Measurements from ENCODE around the gene ADAMTS12.

ADAMTS12 gene

GRCh38 chr5:33690374-33691135 is 201.2 kb downstream of the ADAMTS12 start (continued):
- TF ChIP-seq TSHZ2 (CRISPR knock-in tag; IDR thresholded peaks at IDR 0.05) (no peak), TOX (CRISPR knock-in tag; IDR thresholded peaks at IDR 0.05; ENCODE audit: borderline replicate concordance) (no peak)

GRCh38 chr5:33688526-33688925 is 203.3 kb downstream of the ADAMTS12 start:
- no peak for TF ChIP-seq RARB (CRISPR knock-in tag; IDR thresholded peaks at IDR 0.05)
- no peak for TF ChIP-seq TCF4 (CRISPR knock-in tag; IDR thresholded peaks at IDR 0.05; ENCODE audit: borderline replicate concordance)
- TF ChIP-seq ZFP30 (CRISPR knock-in tag; IDR thresholded peaks at IDR 0.05), result no peak
- TF ChIP-seq PPARA (CRISPR knock-in tag; IDR thresholded peaks at IDR 0.05; ENCODE audit: borderline replicate concordance), result no peak
- no peak for TF ChIP-seq PATZ1 (CRISPR knock-in tag; IDR thresholded peaks at IDR 0.05; ENCODE audit: borderline replicate concordance)
- no peak for TF ChIP-seq OSR1 (CRISPR knock-in tag; IDR thresholded peaks at IDR 0.05)
- TF ChIP-seq ZFP3 (CRISPR knock-in tag; IDR thresholded peaks at IDR 0.05), result no peak
- TF ChIP-seq TOX (CRISPR knock-in tag; IDR thresholded peaks at IDR 0.05; ENCODE audit: borderline replicate concordance), result no peak
- TF ChIP-seq SNAI2 (CRISPR knock-in tag; IDR thresholded peaks at IDR 0.05), result no peak
- no peak for TF ChIP-seq ESRRG (CRISPR knock-in tag; IDR thresholded peaks at IDR 0.05)
- TF ChIP-seq CREB5 (CRISPR knock-in tag; IDR thresholded peaks at IDR 0.05; ENCODE audit: low read depth), result no peak
- TF ChIP-seq GLIS3 (CRISPR knock-in tag; IDR thresholded peaks at IDR 0.05), result no peak
- no peak for TF ChIP-seq ARNTL (CRISPR knock-in tag; IDR thresholded peaks at IDR 0.05; ENCODE audit: borderline replicate concordance, low read depth)
- no peak for TF ChIP-seq POU6F1 (CRISPR knock-in tag; IDR thresholded peaks at IDR 0.05; ENCODE audit: borderline replicate concordance, low read depth)
- no peak for TF ChIP-seq ZNF565 (CRISPR knock-in tag; conservative IDR thresholded peaks at IDR 0.05; ENCODE audit: low read depth)
- no peak for TF ChIP-seq CSRNP3 (CRISPR knock-in tag; IDR thresholded peaks at IDR 0.05)
- TF ChIP-seq ISL1 (CRISPR knock-in tag; IDR thresholded peaks at IDR 0.05), result no peak
- TF ChIP-seq ZNF70 (CRISPR knock-in tag; IDR thresholded peaks at IDR 0.05), result no peak
- no peak for ATAC-seq

- no peak for ATAC-seq
- TF ChIP-seq PATZ1 (CRISPR knock-in tag; IDR thresholded peaks at IDR 0.05; ENCODE audit: borderline replicate concordance), result no peak
- no peak for TF ChIP-seq TOX (CRISPR knock-in tag; IDR thresholded peaks at IDR 0.05; ENCODE audit: borderline replicate concordance)
- TF ChIP-seq TCF4 (CRISPR knock-in tag; IDR thresholded peaks at IDR 0.05; ENCODE audit: borderline replicate concordance), result no peak
- no peak for TF ChIP-seq CSDC2 (CRISPR knock-in tag; IDR thresholded peaks at IDR 0.05)
- TF ChIP-seq ISL1 (CRISPR knock-in tag; IDR thresholded peaks at IDR 0.05), result no peak
- TF ChIP-seq ARNTL (CRISPR knock-in tag; IDR thresholded peaks at IDR 0.05; ENCODE audit: borderline replicate concordance, low read depth), result no peak
- TF ChIP-seq ESRRG (CRISPR knock-in tag; IDR thresholded peaks at IDR 0.05), result no peak
- no peak for TF ChIP-seq ZNF8 (CRISPR knock-in tag; IDR thresholded peaks at IDR 0.05)
- TF ChIP-seq ZC3H10 (CRISPR knock-in tag; IDR thresholded peaks at IDR 0.05), result no peak
- no peak for TF ChIP-seq POU6F1 (CRISPR knock-in tag; IDR thresholded peaks at IDR 0.05; ENCODE audit: borderline replicate concordance, low read depth)
- no peak for TF ChIP-seq ZFP30 (CRISPR knock-in tag; IDR thresholded peaks at IDR 0.05)
- no peak for TF ChIP-seq SNAI2 (CRISPR knock-in tag; IDR thresholded peaks at IDR 0.05)
- no peak for TF ChIP-seq RARB (CRISPR knock-in tag; IDR thresholded peaks at IDR 0.05)
- no peak for TF ChIP-seq CSRNP3 (CRISPR knock-in tag; IDR thresholded peaks at IDR 0.05)
Measured at GRCh38 chr5:33688066-33688465, 203.7 kb downstream of the ADAMTS12 start.

Measured in SK-N-SH treated with all-trans-retinoic acid at 6 μM for 48 hours (cell line).